HG03378 (cell line): ENCODE measurements around the gene LEFTY1.
A peak's percentile ranks its signal among the peaks of the same experiment; 100 is the strongest.
"Not testable (repeated sequence)": the region's sequence is repeated elsewhere in the genome, so short reads cannot be mapped to it uniquely, and the experiment has no call there.

Experiments used
- ATAC-seq: cut with Tn5 transposase; IDR thresholded peaks from one replicate; pipeline ENCODE4 v1.9.1; 2021; ENCODE audit warnings: mild to moderate bottlenecking, moderate library complexity; ENCODE audit not compliant: unreplicated experiment

LEFTY1 gene, protein sequence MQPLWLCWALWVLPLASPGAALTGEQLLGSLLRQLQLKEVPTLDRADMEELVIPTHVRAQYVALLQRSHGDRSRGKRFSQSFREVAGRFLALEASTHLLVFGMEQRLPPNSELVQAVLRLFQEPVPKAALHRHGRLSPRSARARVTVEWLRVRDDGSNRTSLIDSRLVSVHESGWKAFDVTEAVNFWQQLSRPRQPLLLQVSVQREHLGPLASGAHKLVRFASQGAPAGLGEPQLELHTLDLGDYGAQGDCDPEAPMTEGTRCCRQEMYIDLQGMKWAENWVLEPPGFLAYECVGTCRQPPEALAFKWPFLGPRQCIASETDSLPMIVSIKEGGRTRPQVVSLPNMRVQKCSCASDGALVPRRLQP

DNA sequence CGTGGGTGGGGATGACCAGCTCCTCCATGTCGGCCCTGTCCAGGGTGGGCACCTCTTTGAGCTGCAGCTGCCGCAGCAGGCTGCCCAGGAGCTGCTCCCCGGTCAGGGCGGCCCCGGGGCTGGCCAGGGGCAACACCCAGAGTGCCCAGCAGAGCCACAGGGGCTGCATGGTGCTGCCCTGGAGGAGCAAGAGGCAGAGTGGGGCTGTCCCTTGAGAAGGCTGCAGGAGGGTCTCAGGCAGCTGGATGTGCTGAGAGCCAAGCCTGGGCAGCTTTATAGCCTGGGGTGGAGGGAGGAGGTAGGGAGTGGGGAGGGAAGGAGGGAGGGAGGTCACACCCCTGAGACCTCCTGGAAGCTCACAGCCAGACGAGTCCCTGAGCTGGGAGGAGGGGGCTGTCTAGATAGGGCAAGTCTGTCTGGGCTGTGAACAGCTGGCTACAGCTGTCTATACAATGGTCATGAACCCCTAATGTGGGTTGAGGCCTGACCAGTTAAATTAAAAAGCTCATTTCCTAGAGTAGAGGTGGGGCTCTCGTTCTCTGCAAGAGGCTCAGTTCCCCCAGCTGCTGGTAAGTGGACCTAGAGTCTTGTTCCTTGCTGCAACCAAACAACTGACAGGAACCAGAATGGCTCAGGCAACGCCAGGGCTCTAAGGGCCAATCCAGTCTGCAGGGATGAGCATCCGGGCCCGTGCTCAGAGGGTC, at the start of gene LEFTY1:
Gene LEFTY1, minus strand, starts transcription at position 249 of the 704 bp plus-strand sequence. Its CDS starts 80 bp downstream, at position 169.
- no peak for ATAC-seq

DNA sequence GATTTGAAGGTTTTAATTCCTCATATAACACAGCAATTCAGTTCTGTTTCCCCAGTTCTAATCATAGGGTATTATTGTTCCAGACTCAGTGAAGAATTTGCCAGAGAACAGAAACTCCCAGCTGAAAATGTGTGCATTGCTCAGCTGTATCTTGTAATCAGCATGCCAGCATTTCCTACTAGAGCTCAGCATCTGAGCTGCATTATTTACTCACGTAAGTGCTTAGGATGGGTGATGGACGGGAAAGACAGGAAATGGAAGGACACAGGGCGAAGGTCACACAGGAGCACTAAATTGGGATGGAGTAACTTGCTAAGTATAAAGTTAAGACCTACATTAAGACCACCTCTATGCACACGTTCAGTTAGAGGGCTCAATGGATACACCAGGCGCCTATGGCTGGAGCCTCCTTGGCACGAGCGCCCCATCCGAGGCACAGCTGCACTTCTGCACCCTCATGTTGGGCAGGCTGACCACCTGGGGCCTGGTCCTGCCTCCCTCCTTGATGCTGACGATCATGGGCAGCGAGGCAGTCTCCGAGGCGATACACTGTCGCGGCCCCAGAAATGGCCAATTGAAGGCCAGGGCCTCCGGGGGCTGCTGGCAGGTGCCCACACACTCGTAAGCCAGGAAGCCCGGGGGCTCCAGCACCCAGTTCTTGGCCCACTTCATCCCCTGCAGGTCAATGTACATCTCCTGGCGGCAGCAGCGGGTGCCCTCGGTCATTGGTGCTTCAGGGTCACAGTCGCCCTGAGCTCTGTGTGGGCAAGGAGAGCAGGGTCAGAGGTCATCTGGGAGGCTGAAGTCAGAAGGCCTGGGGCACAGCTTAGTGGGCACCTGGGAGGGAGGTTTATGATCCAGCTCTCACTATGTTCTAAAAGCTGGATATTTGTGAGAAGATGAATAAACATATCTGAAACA, 48.4 kb upstream of the LEFTY1 start:
- ATAC-seq = no peak

GRCh38 chr1:225936523-225936922, 47.6 kb upstream of the LEFTY1 start:
- ATAC-seq = no peak

DNA sequence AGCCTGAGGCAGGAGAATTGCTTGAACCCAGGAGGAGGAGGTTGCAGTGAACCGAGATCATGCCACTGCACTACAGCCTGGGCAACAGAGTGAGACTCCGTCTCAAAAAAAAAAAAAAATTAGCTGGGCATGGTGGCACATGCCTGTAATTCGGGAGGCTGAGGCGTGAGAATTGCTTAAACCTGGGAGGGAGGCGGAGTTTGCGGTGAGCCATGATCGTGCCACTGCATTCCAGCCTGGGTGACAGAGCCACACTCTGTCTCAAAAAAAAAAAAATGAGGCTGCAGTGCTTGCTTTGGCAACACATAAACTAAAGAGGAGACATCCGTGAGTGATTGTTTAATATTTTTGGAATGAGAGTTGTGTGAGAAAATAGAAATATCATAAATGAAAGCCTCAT, 47.1 kb upstream of the LEFTY1 start:
- ATAC-seq = not testable (repeated sequence)

GRCh38 chr1:225934711-225935110, 45.8 kb upstream of the LEFTY1 start:
- ATAC-seq = no peak

GRCh38 chr1:225933072-225933471, 44.1 kb upstream of the LEFTY1 start:
- no peak for ATAC-seq

- ATAC-seq = no peak
Measured at GRCh38 chr1:225931270-225932136, 42.6 kb upstream of the LEFTY1 start.

DNA sequence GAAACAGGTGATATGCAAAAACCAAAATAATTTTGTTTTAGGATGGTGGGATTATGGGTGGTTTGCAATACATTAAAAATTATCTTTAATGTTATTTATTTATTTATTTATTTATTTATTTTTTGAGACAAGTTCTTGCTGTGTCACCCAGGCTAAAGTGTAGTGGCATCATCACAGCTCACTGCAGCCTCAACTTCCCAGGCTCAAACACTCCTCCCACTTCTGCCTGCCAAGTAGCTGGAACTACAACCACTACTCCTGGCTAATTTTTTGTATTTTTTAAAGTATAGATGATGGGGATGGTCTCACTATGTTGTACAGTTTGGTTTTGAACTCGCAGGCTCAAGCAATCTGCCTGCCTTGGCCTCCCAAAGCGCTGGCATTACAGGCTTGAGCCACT, 41.6 kb upstream of the LEFTY1 start:
- no peak for ATAC-seq

- ATAC-seq = not testable (repeated sequence)
Measured at GRCh38 chr1:225929462-225929861, 40.5 kb upstream of the LEFTY1 start.

DNA sequence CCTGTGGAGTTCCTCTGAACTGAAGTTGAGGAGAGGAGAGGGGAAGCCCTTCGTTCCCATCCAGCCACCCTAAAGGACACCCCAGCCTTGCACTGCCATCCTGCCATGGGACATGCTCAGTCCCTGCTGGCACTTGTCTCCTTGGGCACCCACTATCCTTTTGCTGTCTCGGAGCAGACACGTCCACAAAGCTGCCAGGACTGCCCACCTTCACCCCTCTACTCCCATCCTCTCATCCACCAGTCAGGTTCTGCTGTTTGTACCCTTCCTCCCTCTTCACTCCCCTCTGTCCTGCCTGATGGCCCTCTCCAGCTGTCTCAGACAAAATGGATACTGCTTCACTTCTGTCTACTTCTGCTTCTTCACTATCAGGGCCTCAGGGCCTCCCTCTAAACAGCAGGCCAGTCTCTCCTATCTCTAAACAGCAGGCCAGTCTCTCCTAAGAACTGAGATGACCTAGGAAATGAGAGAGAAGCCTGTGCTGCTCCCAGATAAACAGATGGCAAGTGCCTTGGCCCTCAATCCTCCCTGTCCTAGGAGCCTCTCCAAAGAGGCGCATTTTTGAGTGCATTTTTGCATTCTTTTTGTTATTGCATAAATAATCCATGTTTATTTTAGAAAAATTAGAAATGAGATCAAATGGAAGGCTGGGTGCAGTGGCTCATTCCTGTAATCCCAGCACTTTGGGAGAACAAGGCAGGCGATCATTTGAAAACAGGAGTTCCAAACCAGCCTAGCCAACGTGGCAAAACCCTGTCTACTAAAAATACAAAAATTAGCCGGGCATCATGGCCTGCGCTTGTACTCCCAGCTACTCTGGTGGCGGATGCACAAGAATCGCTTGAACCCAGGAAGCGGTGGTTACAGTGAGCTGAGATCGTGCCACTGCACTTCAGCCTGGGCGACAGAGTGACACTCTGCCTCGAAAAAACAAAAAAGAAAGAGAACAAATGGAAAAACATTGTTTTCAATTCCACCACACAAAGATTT, 39.5 kb upstream of the LEFTY1 start:
- ATAC-seq = no peak

DNA sequence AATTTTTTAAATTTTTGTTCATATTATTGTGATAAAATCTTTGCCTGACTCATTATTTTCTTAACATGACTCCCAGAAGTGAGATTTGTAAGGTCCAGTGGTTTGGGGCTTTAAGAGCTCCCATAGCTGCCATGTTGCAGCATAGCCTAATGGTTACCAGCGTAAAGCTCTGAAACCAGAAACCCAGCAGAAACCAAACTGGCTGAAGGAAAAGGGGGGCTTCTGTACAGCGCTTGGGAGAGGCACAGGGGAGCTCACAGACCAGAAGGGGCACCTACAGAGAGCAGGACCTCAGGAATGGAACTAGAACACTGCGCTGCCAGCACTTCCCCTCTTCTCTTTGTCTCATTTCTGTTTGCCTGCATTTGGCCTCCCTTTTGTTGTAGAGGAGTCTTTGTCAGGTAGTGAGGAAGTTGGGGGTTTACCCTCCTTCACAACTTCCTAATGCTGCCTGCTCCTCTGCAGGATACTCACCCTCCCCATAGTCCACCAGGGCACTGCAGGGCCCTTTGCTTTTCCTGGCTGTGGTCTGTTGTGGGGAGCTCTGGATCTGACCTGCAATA, 37.7 kb upstream of the LEFTY1 start:
- ATAC-seq = no peak

- peak; percentile 94 for ATAC-seq
Measured at GRCh38 chr1:225923692-225924555, 35.0 kb upstream of the LEFTY1 start, which contains the start of gene PYCR2. TSS of gene PYCR2 (minus strand) at chr1:225924250. CDS start at chr1:225924110, 140 bp downstream.

- no peak for ATAC-seq
Measured at GRCh38 chr1:225923381-225923691, 34.4 kb upstream of the LEFTY1 start.

GRCh38 chr1:225921734-225922709, 33.1 kb upstream of the LEFTY1 start:
- ATAC-seq = no peak

GRCh38 chr1:225919906-225920305, 31.0 kb upstream of the LEFTY1 start:
- no peak for ATAC-seq

GRCh38 chr1:225918280-225918679, 29.3 kb upstream of the LEFTY1 start:
- ATAC-seq = no peak

DNA sequence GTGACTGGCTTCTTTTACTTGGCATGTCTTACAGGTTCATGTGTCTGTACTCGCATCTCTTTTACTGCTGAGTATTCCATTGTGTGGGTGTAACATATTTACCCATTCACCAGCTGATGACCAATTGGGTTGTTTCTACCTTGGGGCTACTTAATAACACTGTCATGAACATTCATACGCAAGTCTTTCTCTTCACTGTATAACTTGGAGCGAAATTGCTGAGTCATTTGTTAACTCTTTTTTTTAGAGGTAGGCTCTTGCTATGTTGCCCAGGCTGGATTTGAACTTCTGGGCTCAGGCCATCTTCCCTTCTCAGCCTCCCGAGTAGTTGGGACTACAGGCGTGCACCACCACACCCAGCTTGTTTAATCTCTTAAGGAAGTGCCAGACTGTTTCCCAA, 28.6 kb upstream of the LEFTY1 start:
- no peak for ATAC-seq
